HG02642 (cell line): Measurements from ENCODE around the gene LRRN2.
"Not testable (repeated sequence)": the region's sequence is repeated elsewhere in the genome, so short reads cannot be mapped to it uniquely, and the experiment has no call there.

Experiments
- ATAC-seq: cut with Tn5 transposase; IDR thresholded peaks from one replicate; pipeline ENCODE4 v1.9.1; 2021; ENCODE audit warnings: mild to moderate bottlenecking; ENCODE audit not compliant: unreplicated experiment, poor library complexity

LRRN2 gene

DNA sequence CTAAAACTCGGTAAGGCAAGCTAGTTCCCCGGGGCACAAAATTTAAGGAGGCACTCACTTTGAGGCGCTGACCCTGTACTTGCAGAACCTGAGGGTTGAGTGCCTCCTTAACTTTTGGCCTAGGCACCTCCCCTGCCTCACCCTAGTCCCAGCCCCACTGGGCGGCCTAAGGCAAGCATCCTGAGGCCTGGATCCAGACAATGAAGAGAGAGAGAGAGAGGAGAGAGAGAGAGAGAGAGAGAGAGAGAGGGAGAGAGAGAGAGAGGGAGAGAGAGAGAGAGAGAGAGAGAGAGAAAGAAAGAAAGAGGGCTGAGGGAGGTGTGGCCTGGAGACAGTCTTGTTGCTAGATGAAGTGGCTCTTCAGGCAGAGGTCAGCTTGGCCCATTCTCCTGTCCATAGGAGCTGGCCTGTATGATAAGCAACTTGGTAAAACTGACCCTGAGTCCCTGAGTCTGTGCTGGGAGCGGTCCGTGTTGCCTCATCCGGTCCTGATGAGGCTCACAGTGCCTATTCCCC is 7.4 kb upstream of the LRRN2 start:
- no peak for ATAC-seq

DNA sequence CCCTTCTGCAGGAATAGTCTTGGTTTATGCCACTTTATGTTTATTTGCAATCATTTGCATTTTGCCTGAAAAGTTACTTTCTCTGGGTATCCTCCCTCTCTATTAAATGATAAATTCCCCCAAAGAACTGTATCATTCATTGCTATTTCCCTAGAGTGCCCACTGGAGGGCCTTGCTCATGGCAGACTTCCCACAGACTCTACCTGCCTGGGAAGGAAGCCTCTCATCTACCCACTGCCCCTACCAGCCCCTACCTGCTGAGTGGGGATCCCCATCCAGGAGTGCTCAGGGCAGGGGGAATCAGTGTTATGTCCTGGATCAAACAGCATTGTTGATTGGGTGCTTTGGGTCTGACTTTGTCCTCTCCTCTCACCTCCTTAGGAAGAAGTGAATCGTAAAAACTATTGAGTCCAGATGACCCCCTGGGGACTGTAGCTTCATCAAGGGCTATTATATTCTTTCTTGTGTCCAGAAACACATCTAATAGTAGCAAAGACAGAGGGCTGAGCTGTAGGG is 6.8 kb upstream of the LRRN2 start:
- ATAC-seq: no peak

GRCh38 chr1:204691328-204691730 is 5.8 kb upstream of the LRRN2 start:
- not testable (repeated sequence) for ATAC-seq

DNA sequence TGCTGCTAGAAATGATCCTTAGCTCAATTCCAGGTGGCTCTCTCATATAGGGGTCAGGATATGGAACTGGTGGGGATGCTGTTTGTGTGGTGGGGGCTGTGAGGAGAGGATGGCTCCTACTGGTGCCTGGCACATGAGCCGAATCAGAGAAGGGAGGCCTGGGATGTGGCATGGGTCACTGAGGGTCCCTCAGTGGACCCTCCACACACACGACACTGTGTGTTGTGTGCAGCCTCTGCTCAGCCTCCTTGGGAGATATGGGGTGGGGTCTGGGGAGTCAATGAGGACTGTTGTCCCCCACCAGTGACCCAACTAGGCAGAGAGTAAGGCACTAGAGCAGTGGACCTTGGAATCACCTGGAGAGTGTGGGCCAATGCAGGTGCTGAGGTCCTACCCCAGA is 3.2 kb upstream of the LRRN2 start:
- no peak for ATAC-seq

DNA sequence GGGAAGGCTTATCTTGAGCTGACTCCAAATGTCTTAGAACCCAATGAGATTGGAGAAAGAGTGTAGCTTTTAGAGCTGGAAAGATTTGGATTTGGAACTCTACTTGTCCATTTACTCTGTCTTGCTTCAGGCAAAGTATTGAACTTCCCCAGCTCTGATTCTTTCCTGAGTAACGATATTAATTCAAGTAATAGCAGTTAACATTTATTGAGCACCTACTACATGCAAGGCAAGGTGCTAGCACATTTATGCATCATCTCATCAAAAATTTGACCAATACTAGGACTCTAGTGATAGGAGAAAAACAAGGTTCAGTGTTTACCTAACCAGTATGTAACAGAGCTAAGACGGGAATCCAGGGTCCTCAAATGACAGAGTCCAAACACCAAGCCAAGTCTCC is 2.5 kb upstream of the LRRN2 start:
- ATAC-seq: no peak

DNA sequence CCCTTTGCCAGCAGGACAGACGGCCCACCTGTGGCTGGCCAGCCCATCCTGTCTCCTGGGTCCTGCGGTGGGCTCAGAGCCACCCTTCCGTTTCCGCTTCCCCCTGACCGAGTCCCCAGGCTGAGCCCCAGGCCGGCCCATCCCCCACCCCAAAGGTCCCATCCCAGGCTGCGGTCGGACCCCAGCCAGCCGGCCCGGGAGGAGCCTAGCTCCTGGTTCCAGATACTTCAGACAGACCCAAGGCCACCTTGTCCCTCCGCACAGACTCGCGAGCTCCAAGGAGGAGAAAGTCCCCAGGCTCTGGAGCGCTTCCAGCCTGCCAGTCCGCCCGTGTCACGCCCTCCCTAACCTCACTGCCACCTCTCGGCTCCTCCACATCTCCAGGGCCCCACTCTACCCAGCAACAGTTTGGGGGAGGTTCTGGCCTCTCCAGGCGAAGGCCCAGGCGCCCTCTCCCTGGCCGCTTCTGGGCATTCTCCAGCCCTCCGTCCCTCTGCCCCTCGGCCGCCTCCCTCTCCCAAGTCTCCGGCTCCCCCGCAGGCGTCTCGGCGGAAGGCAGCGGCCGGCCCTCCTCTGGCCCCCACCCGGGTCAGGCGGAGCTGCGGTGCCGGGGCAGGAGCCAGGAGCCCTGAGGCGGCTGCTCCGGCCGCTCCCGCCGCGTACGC is 835 bp downstream of the LRRN2 start:
- ATAC-seq: no peak

- ATAC-seq: no peak
These were observed 1.4 kb downstream of the LRRN2 start for GRCh38 chr1:204684206-204684570.

DNA sequence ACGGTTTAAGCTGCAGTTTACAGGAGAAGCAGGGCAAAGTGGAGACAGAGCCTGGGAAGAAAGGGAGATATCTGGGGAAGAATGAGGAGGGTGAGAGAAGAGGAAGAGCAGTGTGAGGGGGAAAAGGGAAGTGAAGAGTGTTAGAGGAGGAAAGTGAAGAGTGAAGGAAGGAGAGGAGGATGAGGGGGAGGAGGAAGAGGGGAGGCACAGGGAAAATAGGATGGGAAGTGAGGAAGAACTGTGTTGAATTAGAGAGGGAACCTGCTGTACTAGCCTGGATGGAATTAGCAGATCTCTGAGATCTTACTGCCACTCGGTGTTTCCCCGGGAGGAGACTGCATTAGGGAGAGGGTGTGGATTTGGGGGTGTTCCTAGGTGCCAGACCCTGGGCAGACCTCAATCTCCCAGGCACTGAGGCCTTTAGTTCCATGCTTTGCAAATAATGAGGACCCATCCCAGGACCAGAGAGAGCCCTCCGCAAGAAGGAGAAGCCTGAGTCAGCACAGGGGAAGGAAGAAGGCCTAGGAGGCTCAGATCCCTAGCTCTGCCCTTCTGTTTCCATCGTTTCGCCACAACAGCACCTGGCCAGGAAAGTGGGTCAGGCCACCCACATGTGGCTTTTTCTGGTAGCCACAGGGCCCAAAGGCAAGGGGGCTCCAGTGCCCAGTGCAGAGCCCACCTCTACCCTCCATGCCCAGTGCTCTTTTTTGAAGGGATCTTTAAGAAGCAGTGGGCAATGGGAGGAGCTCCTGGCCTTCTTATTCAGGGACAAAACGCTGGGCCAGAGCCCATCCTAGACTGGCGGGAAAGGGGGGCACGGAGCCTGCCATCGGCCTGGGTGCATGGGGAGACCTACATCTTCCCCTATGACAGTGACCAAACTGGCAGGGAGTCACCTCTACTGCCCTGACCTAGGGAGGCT is 2.0 kb downstream of the LRRN2 start:
- ATAC-seq: no peak

- no peak for ATAC-seq
These were observed 5.1 kb downstream of the LRRN2 start for GRCh38 chr1:204680461-204680860.

DNA sequence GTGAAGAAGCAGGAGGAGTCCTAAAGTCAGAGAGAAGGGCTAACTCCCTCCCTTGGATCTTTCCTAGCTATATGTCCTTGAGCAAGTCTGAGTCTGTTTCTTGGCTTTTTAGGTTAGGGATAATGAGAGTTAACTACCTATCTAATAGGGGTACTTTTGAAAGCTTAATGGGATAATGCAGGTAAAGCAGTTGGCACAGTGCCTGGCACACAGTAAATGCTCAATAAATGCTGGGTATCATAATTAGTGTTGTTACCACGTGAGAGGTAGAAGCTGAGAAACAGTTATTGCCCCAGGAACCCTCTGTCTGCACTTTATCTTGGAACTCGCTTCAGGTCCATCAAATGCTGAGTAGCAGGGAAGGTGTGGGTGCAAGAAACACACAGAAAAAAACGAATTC is 5.5 kb downstream of the LRRN2 start:
- no peak for ATAC-seq

DNA sequence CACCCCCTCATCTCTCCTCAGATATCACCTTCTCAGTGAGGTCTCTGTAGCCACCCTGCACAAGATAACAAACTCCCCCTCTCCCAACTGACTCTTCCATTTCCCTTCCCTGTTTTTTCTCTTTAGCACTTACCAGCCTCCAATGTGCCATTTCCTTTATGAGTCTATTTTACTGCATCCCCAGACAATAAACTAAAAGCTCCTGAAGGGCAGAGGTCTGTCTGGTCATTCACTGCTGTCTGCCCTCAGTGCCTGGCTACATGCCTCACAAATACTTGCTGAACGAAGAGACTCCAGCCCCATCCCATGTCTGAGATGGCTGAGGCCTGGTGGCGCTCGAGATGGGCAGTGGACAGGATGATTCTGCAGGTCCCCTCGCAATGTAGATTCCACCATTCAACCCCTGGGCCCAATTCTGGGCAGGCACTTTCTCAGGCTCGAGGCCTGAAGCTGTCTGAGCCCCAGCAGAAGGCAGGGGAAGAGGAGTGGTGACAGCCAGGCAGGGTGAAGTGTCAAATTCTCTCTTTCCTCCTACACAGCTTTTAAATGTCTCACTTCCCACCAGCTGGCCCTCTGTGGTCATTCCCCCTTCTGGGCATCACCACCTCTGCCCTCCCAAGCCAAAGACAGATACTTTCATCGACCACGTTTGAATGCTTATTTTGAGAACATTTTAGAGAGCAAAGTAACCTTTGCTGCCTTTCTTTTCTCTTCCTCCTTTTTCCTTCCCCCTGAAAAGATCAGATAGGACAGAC is 6.6 kb downstream of the LRRN2 start:
- ATAC-seq: no peak

- ATAC-seq: no peak
These were observed 7.7 kb downstream of the LRRN2 start for GRCh38 chr1:204677864-204678263.

DNA sequence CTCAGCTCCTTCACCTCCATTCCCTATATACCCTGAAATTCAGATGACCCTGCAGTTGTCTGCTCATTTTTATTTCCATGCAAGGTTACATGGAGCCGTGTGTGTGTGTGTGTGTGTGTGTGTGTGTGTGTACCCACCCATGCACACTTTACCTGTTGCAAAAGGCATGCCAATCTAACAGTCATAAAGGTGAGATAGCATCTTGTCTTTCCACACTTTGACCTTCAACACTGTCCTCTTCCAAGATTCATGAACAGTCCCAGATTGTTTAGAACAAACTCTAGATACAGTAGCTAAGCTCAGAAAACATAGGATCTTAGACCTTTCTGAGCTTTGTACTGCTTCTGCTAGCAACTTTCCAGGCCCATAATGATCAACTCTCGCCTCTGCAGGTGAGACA is 9.5 kb downstream of the LRRN2 start:
- ATAC-seq: no peak

GRCh38 chr1:204673909-204674649 is 11.5 kb downstream of the LRRN2 start:
- ATAC-seq: no peak

DNA sequence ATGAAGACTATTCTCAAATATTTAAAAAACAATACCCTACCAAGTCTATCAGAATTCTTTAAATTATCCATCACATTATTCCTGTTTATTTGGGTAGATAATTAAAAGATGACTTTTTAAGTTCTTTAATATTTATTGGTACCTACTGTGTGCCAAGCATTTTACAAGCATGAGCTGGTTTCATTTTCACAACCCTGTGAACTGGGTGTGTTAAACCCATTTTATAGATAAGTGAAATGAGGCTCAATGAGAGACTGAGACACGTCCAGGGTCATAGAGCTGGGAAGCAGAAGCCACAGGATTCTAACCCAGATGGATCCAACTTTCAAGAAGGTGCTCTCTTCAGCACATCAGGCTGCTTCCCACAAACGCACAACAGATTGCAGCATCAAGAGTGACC is 12.3 kb downstream of the LRRN2 start:
- no peak for ATAC-seq

GRCh38 chr1:204672482-204673121 is 12.9 kb downstream of the LRRN2 start:
- ATAC-seq: no peak

DNA sequence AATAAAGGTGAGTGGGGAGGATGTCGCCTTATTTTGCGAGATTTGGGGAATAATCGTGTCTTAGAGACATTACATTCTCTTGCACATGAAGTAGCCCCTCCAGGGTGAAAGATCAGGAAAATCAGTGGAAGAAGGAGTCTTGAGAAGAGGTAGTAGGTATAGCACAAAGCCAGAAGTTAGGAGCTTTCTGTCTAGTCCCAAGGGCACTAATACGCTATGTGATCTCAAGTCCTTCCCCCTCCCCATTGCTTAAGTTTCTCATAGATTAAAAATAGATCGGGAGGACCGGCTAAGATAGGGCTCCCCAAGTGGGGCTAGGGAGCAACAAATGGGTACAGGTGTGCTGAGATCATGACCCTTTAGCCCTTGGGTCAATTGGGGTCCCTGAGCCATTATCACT is 13.5 kb downstream of the LRRN2 start:
- ATAC-seq: no peak

DNA sequence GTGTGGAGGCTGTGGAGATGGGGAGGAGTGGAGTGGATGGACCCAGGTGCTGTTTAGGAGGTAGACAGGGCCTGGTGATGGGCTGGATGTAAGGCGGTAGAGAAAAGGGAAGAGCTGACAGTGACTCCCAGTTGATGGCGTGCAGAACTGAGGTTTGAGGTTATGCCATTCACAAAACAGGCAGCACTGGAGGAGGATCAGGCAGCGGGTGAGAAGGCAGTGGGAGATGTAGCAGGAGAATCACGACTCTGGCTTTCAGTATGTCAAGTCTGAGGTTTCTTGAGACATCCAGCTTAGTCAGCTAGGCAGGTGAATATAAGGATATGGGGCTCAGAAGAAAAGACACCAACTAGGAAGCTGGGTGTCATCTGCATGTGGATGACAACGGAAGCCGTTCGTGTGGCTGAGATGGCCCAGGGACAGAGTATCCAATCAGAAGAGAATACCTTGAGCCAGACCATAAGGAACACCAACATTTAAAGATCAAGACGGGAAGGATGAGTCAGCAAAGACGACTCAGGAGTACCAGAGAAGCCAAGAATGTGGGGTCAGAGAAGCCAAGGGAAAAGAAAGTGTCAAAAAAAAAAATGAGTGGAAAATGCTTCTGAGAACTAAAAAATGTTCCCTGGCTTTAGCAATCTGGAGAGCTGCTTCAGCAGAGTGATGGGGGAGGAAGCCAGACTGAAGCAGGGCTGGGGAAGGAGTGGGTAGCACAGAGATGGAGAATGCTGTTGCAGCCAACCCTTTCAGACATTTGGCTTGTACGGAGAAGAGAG is 15.2 kb downstream of the LRRN2 start:
- no peak for ATAC-seq

GRCh38 chr1:204669579-204669978 is 16.0 kb downstream of the LRRN2 start:
- no peak for ATAC-seq
